PC-3 (cell line): ENCODE measurements around the gene ACY1. TPM values are rescaled to one million over a fixed set of nuclear protein-coding genes. Genes with fewer than 3 reads are reported as not detected.

Source experiments
- ATAC-seq: fragments of 200-7000 bp; cut with Tn5 transposase; 2 replicates; pipeline ENCODE4 v1.9.1; 2020; ENCODE audit warnings: mild to moderate bottlenecking, moderate library complexity
- BruUV-seq: library from RNA; stranded (reverse); fragments of 400-500 nt; replicated peaks from 2 replicates; lab custom pipeline; 2021; lab: Mats Ljungman, UMichigan
- CTCF ChIA-PET: fragments of 300-600 bp; sonication (Branson Sonifier 250); formaldehyde crosslinking; loops from one replicate; lab custom pipeline; 2022; ENCODE audit warnings: antibody characterized with exemption; lab: Charles Lee
- POLR2A ChIA-PET: fragments of 300-600 bp; sonication (Branson Sonifier 250); formaldehyde crosslinking; loops from one replicate; lab custom pipeline; 2022; ENCODE audit warnings: antibody characterized with exemption; ENCODE audit not compliant: unreplicated experiment; lab: Charles Lee
- DNase-seq: peaks from one replicate; pipeline ENCODE4 v3.0.0-alpha.2; 2015
- H2AFZ ChIP-seq: fragments of 300-600 bp; sonication (generic); 2 replicates; pipeline ENCODE4 v1.6.0; 2016; ENCODE audit warnings: antibody characterized with exemption, low read length
- H3F3A ChIP-seq: fragments of 300-600 bp; sonication (generic); one replicate; pipeline ENCODE4 v1.6.0; 2017; ENCODE audit warnings: antibody characterized with exemption, low read length, control low read depth, mild to moderate bottlenecking; ENCODE audit not compliant: unreplicated experiment
- H3K27ac ChIP-seq: fragments of 300-600 bp; sonication (generic); 2 replicates; pipeline ENCODE4 v1.5.1; 2016; ENCODE audit warnings: mild to moderate bottlenecking, low read length
- H3K27me3 ChIP-seq: fragments of 300-600 bp; sonication (generic); 2 replicates; pipeline ENCODE4 v1.6.1; 2016; ENCODE audit warnings: low read length, mixed read lengths
- H3K36me3 ChIP-seq: fragments of 300-600 bp; sonication (generic); 2 replicates; pipeline ENCODE4 v1.6.1; 2016; ENCODE audit warnings: low read depth, mixed run types, low read length, mixed read lengths
- H3K4me1 ChIP-seq: fragments of 300-600 bp; sonication (generic); 2 replicates; pipeline ENCODE4 v1.5.1; 2016; ENCODE audit warnings: low read length; ENCODE audit not compliant: insufficient read depth
- H3K4me2 ChIP-seq: fragments of 300-600 bp; sonication (generic); 2 replicates; pipeline ENCODE4 v1.6.0; 2016; ENCODE audit warnings: low read length
- H3K4me3 ChIP-seq: fragments of 300-600 bp; sonication (generic); 2 replicates; pipeline ENCODE4 v1.5.1; 2016; ENCODE audit warnings: mild to moderate bottlenecking, low read length, mixed read lengths
- H3K79me2 ChIP-seq: fragments of 300-600 bp; sonication (generic); 2 replicates; pipeline ENCODE4 v1.6.1; 2017; ENCODE audit warnings: low read length, mixed read lengths
- H3K9ac ChIP-seq: fragments of 300-600 bp; sonication (generic); 2 replicates; pipeline ENCODE4 v1.6.0; 2016; ENCODE audit warnings: mild to moderate bottlenecking, low read length
- H3K9me2 ChIP-seq: fragments of 300-600 bp; sonication (generic); replicated peaks from 2 replicates; pipeline ENCODE4 v1.6.1; 2016; ENCODE audit warnings: mixed run types, low read length, mixed read lengths
- H3K9me3 ChIP-seq: fragments of 300-600 bp; sonication (generic); 2 replicates; pipeline ENCODE4 v1.6.1; 2016; ENCODE audit warnings: low read length, mixed read lengths
- H4K20me1 ChIP-seq: fragments of 300-600 bp; sonication (generic); 2 replicates; pipeline ENCODE4 v1.6.1; 2016; ENCODE audit warnings: low read length, mixed read lengths
- CTCF ChIP-seq: fragments of 300-600 bp; sonication (generic); conservative IDR thresholded peaks from 2 replicates; pipeline ENCODE4 v1.5.1; 2017; ENCODE audit warnings: antibody characterized with exemption, low read depth, mild to moderate bottlenecking, low read length
- EZH2 ChIP-seq: fragments of 300-600 bp; sonication (generic); IDR thresholded peaks from one replicate; pipeline ENCODE4 v1.6.1; 2017; ENCODE audit warnings: antibody characterized with exemption, mild to moderate bottlenecking, low read length; ENCODE audit not compliant: unreplicated experiment
- EZH2phosphoT487 ChIP-seq: fragments of 300-600 bp; sonication (generic); IDR thresholded peaks from 2 replicates; pipeline ENCODE4 v1.6.1; 2018; ENCODE audit warnings: mild to moderate bottlenecking, antibody characterized with exemption, low read length, borderline replicate concordance
- intact Hi-C: fragments of 100-400 bp; cut with micrococcal nuclease; formaldehyde crosslinking; loops from 2 replicates; pipeline ENCODE4 v1.9.0; 2023
- total RNA-seq: library from RNA; depleted of rRNA; stranded (reverse); fragments of >200 nt; gene quantifications from 2 replicates; pipeline ENCODE4 v1.2.3, GENCODE V29; 2014

ACY1 gene
- total RNA-seq, 1 experiment from 2014 or later: 71.3 TPM

GRCh38 chr3:51953445-51953844 lies 29.9 kb upstream of the ACY1 start:
- no TSS peak for BruUV-seq
- no peak overlapping the region for H3K4me2 ChIP-seq
- peak; percentile 66 for DNase-seq

GRCh38 chr3:51954105-51954504 lies 29.2 kb upstream of the ACY1 start:
- no peaks in the 10 kb centered on the region for H3K9me2 ChIP-seq
- no peak overlapping the region for H3K9ac ChIP-seq
- ChIA-PET CTCF (no interaction called here), POLR2A (interaction anchor here (0.5 kb wide), 1 partner anchor 454 kb away, joined by 3 read pairs; the partner anchor contains the start of gene DCAF1)
- intact Hi-C loops: no loop called here
- H3K4me1 ChIP-seq: 0 out of 2 replicates have a peak, but pooled peaks cover 6% of the 10 kb centered on the region
- no peaks in the 10 kb centered on the region for H3K36me3 ChIP-seq
- H3K4me2 ChIP-seq: no peak overlapping the region
- H3K79me2 ChIP-seq: no peaks in the 10 kb centered on the region
- H3K27ac ChIP-seq: no peak overlapping the region
- DNase-seq: no peak
- H4K20me1 ChIP-seq: no peaks in the 10 kb centered on the region
- no peak overlapping the region for H2AFZ ChIP-seq
- no peaks in the 10 kb centered on the region for H3K27me3 ChIP-seq
- BruUV-seq: no TSS peak
- no peak overlapping the region for H3K4me3 ChIP-seq
- no peak for ATAC-seq
- no peaks in the 10 kb centered on the region for H3K9me3 ChIP-seq
- TF ChIP-seq EZH2 (no peak), EZH2phosphoT487 (no peak), CTCF (no peak)
- H3F3A ChIP-seq: no peaks in the 10 kb centered on the region

More at GRCh38 chr3:51953445-51953844, 29.9 kb upstream of the ACY1 start:
- no peak overlapping the region for H3K9ac ChIP-seq
- H3K79me2 ChIP-seq: no peaks in the 10 kb centered on the region
- ChIA-PET POLR2A (no interaction called here), CTCF (interaction anchor here (0.6 kb wide), 1 partner anchor 14 kb away, joined by 8 read pairs; the partner anchor contains the start of gene PCBP4)
- no peaks in the 10 kb centered on the region for H3K36me3 ChIP-seq
- TF ChIP-seq EZH2 (no peak), CTCF (no peak), EZH2phosphoT487 (no peak)
- no peak overlapping the region for H2AFZ ChIP-seq
- intact Hi-C loops: no loop called here
- 0 out of 2 replicates have a peak, but pooled peaks cover 6% of the 10 kb centered on the region for H3K4me1 ChIP-seq
- no peaks in the 10 kb centered on the region for H3K9me3 ChIP-seq
- H3K4me3 ChIP-seq: no peak overlapping the region
- H3K9me2 ChIP-seq: no peaks in the 10 kb centered on the region
- no peak overlapping the region for H3K27ac ChIP-seq
- no peaks in the 10 kb centered on the region for H3F3A ChIP-seq
- no peaks in the 10 kb centered on the region for H3K27me3 ChIP-seq
- no peaks in the 10 kb centered on the region for H4K20me1 ChIP-seq
- ATAC-seq: peak; percentile 43

- no peak overlapping the region for H2AFZ ChIP-seq
- no peaks in the 10 kb centered on the region for H3F3A ChIP-seq
- no peaks in the 10 kb centered on the region for H3K9me3 ChIP-seq
- no peak overlapping the region for H3K4me2 ChIP-seq
- intact Hi-C loops: no loop called here
- no peaks in the 10 kb centered on the region for H3K27me3 ChIP-seq
- POLR2A ChIA-PET: no interaction called here
- H3K9me2 ChIP-seq: no peaks in the 10 kb centered on the region
- no TSS peak for BruUV-seq
- no peak overlapping the region for H3K9ac ChIP-seq
- no peaks in the 10 kb centered on the region for H4K20me1 ChIP-seq
- DNase-seq (no peak), ATAC-seq (no peak)
- H3K27ac ChIP-seq: no peak overlapping the region
- no peaks in the 10 kb centered on the region for H3K36me3 ChIP-seq
- no peak for TF ChIP-seq EZH2phosphoT487
- no peak for TF ChIP-seq EZH2
- no peak for TF ChIP-seq CTCF
- H3K4me3 ChIP-seq: no peak overlapping the region
- H3K4me1 ChIP-seq: 0 out of 2 replicates have a peak, but pooled peaks cover 6% of the 10 kb centered on the region
- CTCF ChIA-PET: no interaction called here
- H3K79me2 ChIP-seq: no peaks in the 10 kb centered on the region
These were observed 28.6 kb upstream of the ACY1 start for GRCh38 chr3:51954713-51955112.
